ENCODE results near the gene CD276.

- TF ChIP-seq CTCF (IDR thresholded peaks at IDR 0.05; ENCODE audit: low read depth, low read length, poor library complexity, severe bottlenecking) (no peak), EZH2phosphoT487 (IDR thresholded peaks at IDR 0.05; ENCODE audit: borderline replicate concordance, low read length) (no peak)
These were observed at the start of gene CD276 for GRCh38 chr15:73683777-73684580.

Measured in DOHH2 (cell line).